Measurements from ENCODE around the gene DYNC1LI1.
A peak's percentile ranks its signal among the peaks of the same experiment; 100 is the strongest.
"Not testable (repeated sequence)": the region's sequence is repeated elsewhere in the genome, so short reads cannot be mapped to it uniquely, and the experiment has no call there.

Gene DYNC1LI1

GRCh38 chr3:32522682-32523081, 48.0 kb downstream of the DYNC1LI1 start:
- no peak for DNase-seq (ENCODE audit: low read depth)
- no peak overlapping the region for H3K4me3 ChIP-seq (ENCODE audit: low read depth, low read length)
- TF ChIP-seq CTCF (conservative IDR thresholded peaks at IDR 0.05; ENCODE audit: low read depth, low read length), result no peak

DNA sequence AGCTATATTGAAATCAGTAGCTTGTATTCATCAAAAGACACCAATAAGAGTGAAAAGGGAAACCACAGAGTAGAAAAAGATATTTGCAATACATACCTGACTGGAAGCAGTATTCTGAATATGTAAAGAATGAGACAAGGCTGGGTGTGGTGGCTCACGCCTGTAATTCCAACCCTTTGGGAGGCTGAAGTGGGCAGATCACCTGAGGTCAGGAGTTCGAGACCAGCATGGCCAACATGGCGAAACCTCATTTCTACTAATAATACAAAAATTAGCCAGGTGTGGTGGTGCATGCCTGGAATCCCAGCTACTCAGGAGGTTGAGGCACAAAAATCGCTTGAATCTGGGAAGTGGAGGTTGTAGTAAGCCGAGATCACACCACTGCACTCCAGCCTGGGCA, 51.7 kb downstream of the DYNC1LI1 start:
- not testable (repeated sequence) for H3K4me3 ChIP-seq (ENCODE audit: low read depth, low read length); DNase-seq (ENCODE audit: low read depth)

DNA sequence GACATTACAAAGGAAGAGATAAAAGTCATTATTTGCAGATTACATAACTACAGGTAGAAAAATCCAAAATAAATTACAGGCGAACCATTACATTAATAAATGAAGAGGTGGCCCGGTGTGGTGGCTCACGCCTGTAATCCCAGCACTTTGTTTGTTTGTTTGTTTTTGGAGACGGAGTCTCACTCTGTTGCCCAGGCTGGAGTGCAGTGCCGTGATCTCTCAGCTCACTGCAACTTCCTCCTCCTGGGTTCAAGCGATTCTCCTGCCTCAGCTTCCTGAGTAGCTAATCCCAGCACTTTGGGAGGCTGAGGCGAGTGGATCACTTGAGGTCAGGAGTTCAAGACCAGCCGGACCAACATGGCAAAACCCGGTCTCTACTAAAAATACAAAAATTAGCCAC, 53.9 kb downstream of the DYNC1LI1 start:
- not testable (repeated sequence) for DNase-seq (ENCODE audit: low read depth); H3K4me3 ChIP-seq (ENCODE audit: low read depth, low read length)

DNA sequence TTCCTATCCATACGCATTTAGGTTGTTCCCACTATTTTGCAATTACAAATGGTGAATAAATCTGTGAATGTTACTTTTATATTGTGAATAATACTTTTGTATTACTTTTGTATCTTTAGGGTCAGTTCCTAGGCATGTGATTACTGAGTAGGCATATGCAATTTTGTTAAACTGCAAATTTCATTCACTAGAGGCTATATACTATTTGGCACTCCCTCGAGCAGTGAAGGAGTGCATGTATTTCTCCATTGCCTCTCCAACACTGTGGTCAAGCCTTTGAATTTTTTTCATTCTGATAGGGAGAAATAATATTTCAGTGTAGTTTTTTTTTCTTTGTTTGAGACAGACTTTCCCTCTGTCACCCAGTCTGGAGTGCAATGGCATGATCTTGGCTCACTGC, 59.7 kb downstream of the DYNC1LI1 start:
- H3K4me3 ChIP-seq (ENCODE audit: low read depth, low read length), result no peak overlapping the region
- no peak for TF ChIP-seq CTCF (conservative IDR thresholded peaks at IDR 0.05; ENCODE audit: low read depth, low read length)
- no peak for DNase-seq (ENCODE audit: low read depth)

DNA sequence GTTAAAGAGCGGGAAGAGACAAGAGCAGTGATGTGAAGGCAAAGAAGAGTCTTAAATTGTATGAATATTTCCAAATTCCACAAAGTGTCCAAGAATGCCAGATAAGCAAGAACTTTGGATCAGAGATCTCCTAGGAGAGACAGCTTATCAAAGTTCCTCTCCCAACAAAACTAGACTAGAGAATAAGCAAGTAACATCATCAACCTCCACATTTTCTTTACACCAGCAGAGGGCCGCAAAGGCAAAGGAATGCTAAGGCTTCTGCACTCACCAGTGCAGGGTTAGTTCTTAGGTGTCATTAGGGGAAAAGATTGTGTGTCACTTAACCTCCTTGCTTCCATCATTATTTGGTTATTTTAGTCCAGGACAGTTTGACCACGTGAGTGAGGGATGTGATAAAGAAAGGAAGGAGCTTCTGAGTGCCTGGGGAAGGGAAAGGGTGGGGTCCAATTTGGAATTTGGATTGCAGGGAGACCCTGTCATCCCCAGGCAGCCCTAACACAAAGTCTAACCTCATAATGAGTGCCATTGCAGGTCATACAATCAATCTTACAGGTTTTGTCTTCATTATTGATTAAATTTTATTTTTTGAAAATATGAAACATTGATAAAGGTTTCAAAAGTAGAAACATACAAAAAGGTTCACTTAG, 60.5 kb downstream of the DYNC1LI1 start:
- H3K4me3 ChIP-seq (ENCODE audit: low read depth, low read length), result no peak overlapping the region
- TF ChIP-seq CTCF (conservative IDR thresholded peaks at IDR 0.05; ENCODE audit: low read depth, low read length), result peak; percentile 87
- peak; percentile 84 for DNase-seq (ENCODE audit: low read depth)

- no peak for TF ChIP-seq CTCF (conservative IDR thresholded peaks at IDR 0.05; ENCODE audit: low read depth, low read length)
- H3K4me3 ChIP-seq (ENCODE audit: low read depth, low read length), result no peak overlapping the region
- peak; percentile 33 for DNase-seq (ENCODE audit: low read depth)
Observed at GRCh38 chr3:32508711-32509110, 61.9 kb downstream of the DYNC1LI1 start.

GRCh38 chr3:32506466-32506865, 64.2 kb downstream of the DYNC1LI1 start:
- no peak overlapping the region for H3K4me3 ChIP-seq (ENCODE audit: low read depth, low read length)
- no peak for TF ChIP-seq CTCF (conservative IDR thresholded peaks at IDR 0.05; ENCODE audit: low read depth, low read length)
- no peak for DNase-seq (ENCODE audit: low read depth)

DNA sequence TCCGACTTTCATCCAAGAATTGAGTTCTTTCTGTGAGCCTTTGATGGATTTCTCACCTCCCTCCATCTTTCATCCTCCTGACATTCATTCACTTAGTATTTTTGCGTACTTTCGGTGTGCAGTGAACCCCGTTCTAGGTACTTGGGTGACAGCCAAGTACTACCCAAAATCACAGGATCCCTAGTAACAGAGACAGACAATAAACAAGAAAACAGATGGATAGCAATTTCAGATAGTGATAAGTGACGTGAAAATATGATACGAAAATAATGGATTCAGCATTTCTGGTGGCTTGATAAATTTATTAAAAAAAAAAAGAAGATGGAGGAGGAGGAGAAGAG, 67.7 kb downstream of the DYNC1LI1 start:
- H3K4me3 ChIP-seq (ENCODE audit: low read depth, low read length), result peak overlapping the region; percentile 84
- no peak for DNase-seq (ENCODE audit: low read depth)
- no peak for TF ChIP-seq CTCF (conservative IDR thresholded peaks at IDR 0.05; ENCODE audit: low read depth, low read length)
